Fibroblast of villous mesenchyme (primary cell): Measurements from ENCODE around the gene GALNT10. TPM values are rescaled to one million over a fixed set of nuclear protein-coding genes. Genes with fewer than 3 reads are reported as not detected.
A peak's percentile ranks its signal among the peaks of the same experiment; 100 is the strongest.

Source experiments
- DNase-seq: peaks from one replicate; pipeline ENCODE4 v3.0.0-alpha.2; 2010; ENCODE audit warnings: low read depth
- H3K4me3 ChIP-seq: 2 replicates; pipeline ENCODE4 v1.5.1; 2011; ENCODE audit warnings: low read depth, mild to moderate bottlenecking, low read length
- total RNA-seq: library from RNA; depleted of rRNA; stranded (reverse); fragments of >200 nt; gene quantifications from 2 replicates; pipeline ENCODE4 v1.2.3, GENCODE V29; 2012
- TF ChIP-seq, protein P1 (sequence below): IDR thresholded peaks from 2 replicates; pipeline ENCODE4 v1.5.1; 2012; ENCODE audit warnings: low read depth, mild to moderate bottlenecking, low read length; ENCODE audit not compliant: insufficient read depth

GALNT10 gene
- total RNA-seq, 1 donor = 40.6 TPM

- DNase-seq = peak; percentile 59
- H3K4me3 ChIP-seq = no peak overlapping the region
- TF ChIP-seq, protein P1, sequence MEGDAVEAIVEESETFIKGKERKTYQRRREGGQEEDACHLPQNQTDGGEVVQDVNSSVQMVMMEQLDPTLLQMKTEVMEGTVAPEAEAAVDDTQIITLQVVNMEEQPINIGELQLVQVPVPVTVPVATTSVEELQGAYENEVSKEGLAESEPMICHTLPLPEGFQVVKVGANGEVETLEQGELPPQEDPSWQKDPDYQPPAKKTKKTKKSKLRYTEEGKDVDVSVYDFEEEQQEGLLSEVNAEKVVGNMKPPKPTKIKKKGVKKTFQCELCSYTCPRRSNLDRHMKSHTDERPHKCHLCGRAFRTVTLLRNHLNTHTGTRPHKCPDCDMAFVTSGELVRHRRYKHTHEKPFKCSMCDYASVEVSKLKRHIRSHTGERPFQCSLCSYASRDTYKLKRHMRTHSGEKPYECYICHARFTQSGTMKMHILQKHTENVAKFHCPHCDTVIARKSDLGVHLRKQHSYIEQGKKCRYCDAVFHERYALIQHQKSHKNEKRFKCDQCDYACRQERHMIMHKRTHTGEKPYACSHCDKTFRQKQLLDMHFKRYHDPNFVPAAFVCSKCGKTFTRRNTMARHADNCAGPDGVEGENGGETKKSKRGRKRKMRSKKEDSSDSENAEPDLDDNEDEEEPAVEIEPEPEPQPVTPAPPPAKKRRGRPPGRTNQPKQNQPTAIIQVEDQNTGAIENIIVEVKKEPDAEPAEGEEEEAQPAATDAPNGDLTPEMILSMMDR = no peak
Measured at GRCh38 chr5:154260224-154260927, 69.8 kb downstream of the GALNT10 start.

GRCh38 chr5:154262342-154262741, 71.8 kb downstream of the GALNT10 start:
- TF ChIP-seq, protein P1 = no peak
- no peak overlapping the region for H3K4me3 ChIP-seq
- DNase-seq = no peak

DNA sequence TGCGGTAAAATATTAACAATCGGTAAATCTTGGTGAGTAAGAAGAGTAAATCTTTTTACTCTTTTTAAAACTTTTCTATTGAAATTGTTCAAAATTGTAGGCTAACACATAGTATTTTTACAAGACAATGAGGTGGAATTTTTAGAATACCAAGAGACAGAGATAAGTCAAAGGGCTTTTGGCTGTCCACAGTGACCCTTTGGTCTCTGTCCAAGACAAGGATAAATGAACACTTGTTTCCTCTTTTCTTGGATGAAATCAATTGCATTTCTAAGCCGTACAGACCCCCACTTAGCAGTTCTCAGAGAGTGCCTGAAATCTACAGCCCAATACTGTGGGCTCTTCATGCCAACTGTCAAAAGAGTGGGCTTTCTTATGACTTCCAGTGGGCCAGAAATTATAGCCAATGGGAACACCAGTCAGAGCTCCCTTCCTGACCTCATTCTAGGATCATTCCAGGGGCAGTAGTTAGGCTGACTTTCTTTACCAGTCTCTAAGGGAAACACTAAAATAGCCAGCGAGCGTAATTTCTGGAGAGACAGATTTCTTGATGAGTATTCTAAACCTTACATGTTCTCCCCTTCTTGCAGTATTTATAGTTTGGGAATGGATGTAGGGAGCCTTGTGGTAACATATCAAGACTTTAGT, 74.1 kb downstream of the GALNT10 start:
- DNase-seq = no peak
- no peak overlapping the region for H3K4me3 ChIP-seq
- TF ChIP-seq, protein P1 = no peak

GRCh38 chr5:154265197-154265773, 74.8 kb downstream of the GALNT10 start:
- TF ChIP-seq, protein P1 = no peak
- no peak for DNase-seq
- H3K4me3 ChIP-seq = no peak overlapping the region

- DNase-seq = no peak
- no peak overlapping the region for H3K4me3 ChIP-seq
- TF ChIP-seq, protein P1 = no peak
Measured at GRCh38 chr5:154267516-154267915, 77.0 kb downstream of the GALNT10 start.

GRCh38 chr5:154268073-154268472, 77.5 kb downstream of the GALNT10 start:
- no peak overlapping the region for H3K4me3 ChIP-seq
- TF ChIP-seq, protein P1 = no peak
- DNase-seq = peak; percentile 49
